H1 (cell line): ENCODE data around the gene CPSF2. TPM values are rescaled to one million over a fixed set of nuclear protein-coding genes. Genes with fewer than 3 reads are reported as not detected.

Source experiments
- CTCF ChIA-PET: fragments of 300-600 bp; sonication (Branson Sonifier 250); formaldehyde crosslinking; loops from one replicate; lab custom pipeline; 2021; ENCODE audit not compliant: partially characterized antibody; lab: Charles Lee
- POLR2A ChIA-PET: fragments of 300-600 bp; sonication (Branson Sonifier 250); formaldehyde crosslinking; loops from one replicate; lab custom pipeline; 2021; ENCODE audit warnings: inconsistent platforms; ENCODE audit not compliant: partially characterized antibody; lab: Charles Lee
- DNase-seq, 2 experiments: peaks; one replicate each; pipeline versions ENCODE4 v3.0.0 to v3.0.0-alpha.2; 2010 to 2022; ENCODE audit warnings: low spot score in 2 of 2, low read depth in 1 of 2, mixed read lengths in 1 of 2
- FAIRE-seq: peaks from 2 replicates; lab custom pipeline; 2011; peaks lifted over from hg19 to GRCh38; lab: Jason Lieb, UNC
- H2AFZ ChIP-seq: 2 replicates; pipeline ENCODE4 v1.8.1; 2012; ENCODE audit warnings: low read length, inconsistent platforms
- H2AK5ac ChIP-seq: 2 replicates; pipeline ENCODE4 v1.6.1; 2013; ENCODE audit warnings: low read depth, low read length
- H2BK120ac ChIP-seq: replicated peaks from 2 replicates; pipeline ENCODE3; 2013; ENCODE audit warnings: low read depth, low read length, inconsistent platforms
- H2BK12ac ChIP-seq: 2 replicates; pipeline ENCODE4 v1.6.1; 2013; ENCODE audit warnings: low read depth, low read length
- H2BK15ac ChIP-seq: 2 replicates; pipeline ENCODE4 v1.6.1; 2013; ENCODE audit warnings: low read length
- H2BK20ac ChIP-seq: 2 replicates; pipeline ENCODE4 v1.6.1; 2013; ENCODE audit warnings: low read length
- H2BK5ac ChIP-seq: 2 replicates; pipeline ENCODE4 v1.6.1; 2013; ENCODE audit warnings: low read depth, low read length
- H3K14ac ChIP-seq: 2 replicates; pipeline ENCODE4 v1.6.1; 2013; ENCODE audit warnings: inconsistent platforms; ENCODE audit not compliant: insufficient read length
- H3K18ac ChIP-seq: 2 replicates; pipeline ENCODE4 v1.6.1; 2013; ENCODE audit warnings: low read length; ENCODE audit errors: extremely low read depth
- H3K23ac ChIP-seq: 2 replicates; pipeline ENCODE4 v1.6.1; 2013; ENCODE audit warnings: inconsistent platforms; ENCODE audit not compliant: insufficient read length
- H3K23me2 ChIP-seq: 2 replicates; pipeline ENCODE4 v1.6.1; 2013; ENCODE audit warnings: low read depth, low read length
- H3K27ac ChIP-seq: 2 replicates; pipeline ENCODE4 v1.6.1; 2011; ENCODE audit warnings: low read depth, low read length, inconsistent platforms
- H3K27me3 ChIP-seq, 4 experiments: replicated peaks in 1 of 4; 1 replicate in 1 of 4; 2 replicates in 3 of 4; pipeline versions ENCODE4 v1.6.1 to v1.8.1; 2011 to 2013; ENCODE audit warnings: low read length in 3 of 4, mild to moderate bottlenecking in 3 of 4, inconsistent platforms in 2 of 4, mixed read lengths in 2 of 4, moderate library complexity in 1 of 4; ENCODE audit not compliant: control insufficient read depth in 3 of 4, insufficient read depth in 3 of 4; ENCODE audit errors: extremely low read depth in 1 of 4
- H3K36me3 ChIP-seq, 4 experiments: 2 replicates each; pipeline versions ENCODE4 v1.6.1 to v1.8.1; 2011 to 2013; ENCODE audit warnings: mild to moderate bottlenecking in 4 of 4, low read length in 3 of 4, moderate library complexity in 2 of 4, control low read depth in 1 of 4, inconsistent platforms in 1 of 4; ENCODE audit not compliant: insufficient read depth in 4 of 4, control insufficient read depth in 2 of 4
- H3K4ac ChIP-seq: replicated peaks from 2 replicates; pipeline ENCODE3; 2013; ENCODE audit warnings: low read length, low read depth, mixed read lengths, inconsistent platforms; ENCODE audit not compliant: insufficient read length
- H3K4me1 ChIP-seq, 4 experiments: replicated peaks in 1 of 4; 1 replicate in 1 of 4; 2 replicates in 3 of 4; pipeline versions ENCODE4 v1.6.1 to v1.8.1; 2011 to 2013; ENCODE audit warnings: low read length in 3 of 4, inconsistent platforms in 2 of 4, mixed read lengths in 1 of 4; ENCODE audit not compliant: insufficient read depth in 4 of 4, control insufficient read depth in 3 of 4
- H3K4me2 ChIP-seq, 2 experiments: 2 replicates each; pipeline versions ENCODE4 v1.6.1 to v1.8.1; 2011 to 2013; ENCODE audit warnings: low read depth in 2 of 2, low read length in 2 of 2, control low read depth in 1 of 2, inconsistent platforms in 1 of 2, mild to moderate bottlenecking in 1 of 2; ENCODE audit not compliant: insufficient read depth in 1 of 2
- H3K4me3 ChIP-seq, 4 experiments: fragments of 200-600, 300-600 bp in 1 of 4; sonication (generic), shearing (Covaris generic), sonication (Bioruptor Twin) in 1 of 4; 2 replicates each; pipeline versions ENCODE4 v1.5.1 to v1.8.1; 2011 to 2016; ENCODE audit warnings: low read length in 4 of 4, low read depth in 3 of 4, control low read depth in 2 of 4, inconsistent platforms in 2 of 4, mild to moderate bottlenecking in 2 of 4, mixed read lengths in 1 of 4, moderate library complexity in 1 of 4; ENCODE audit not compliant: insufficient read depth in 2 of 4; ENCODE audit errors: extremely low read depth in 1 of 4
- H3K56ac ChIP-seq: replicated peaks from 2 replicates; pipeline ENCODE3; 2013; ENCODE audit warnings: low read depth, mild to moderate bottlenecking, mixed read lengths, low read length, inconsistent platforms; ENCODE audit not compliant: insufficient read length
- H3K79me1 ChIP-seq: 2 replicates; pipeline ENCODE4 v1.6.1; 2013; ENCODE audit warnings: low read depth, low read length, control low read depth
- H3K79me2 ChIP-seq, 2 experiments: 2 replicates each; pipeline versions ENCODE4 v1.6.1 to v1.8.1; 2012 to 2013; ENCODE audit warnings: low read length in 2 of 2, mild to moderate bottlenecking in 2 of 2, inconsistent platforms in 1 of 2; ENCODE audit not compliant: insufficient read depth in 2 of 2, control insufficient read depth in 1 of 2
- H3K9ac ChIP-seq, 4 experiments: replicated peaks in 1 of 4; 1 replicate in 1 of 4; 2 replicates in 3 of 4; pipeline versions ENCODE4 v1.6.1 to v1.8.1; 2011 to 2013; ENCODE audit warnings: low read depth in 3 of 4, low read length in 3 of 4, control low read depth in 2 of 4, mild to moderate bottlenecking in 2 of 4, moderate library complexity in 2 of 4, inconsistent platforms in 1 of 4; ENCODE audit errors: extremely low read depth in 1 of 4
- H3K9me3 ChIP-seq, 2 experiments: 2 replicates each; pipeline versions ENCODE4 v1.6.1 to v1.8.1; 2012 to 2013; ENCODE audit warnings: mild to moderate bottlenecking in 2 of 2, moderate library complexity in 2 of 2, control low read depth in 1 of 2, inconsistent platforms in 1 of 2, low read depth in 1 of 2, low read length in 1 of 2, mixed read lengths in 1 of 2; ENCODE audit not compliant: insufficient read depth in 2 of 2
- H4K20me1 ChIP-seq, 2 experiments: replicated peaks in 1 of 2; 2 replicates each; pipeline versions ENCODE3 to v1.8.1; 2011 to 2013; ENCODE audit warnings: inconsistent platforms in 2 of 2, low read length in 2 of 2, mild to moderate bottlenecking in 1 of 2; ENCODE audit not compliant: insufficient read depth in 2 of 2, control insufficient read depth in 1 of 2
- H4K5ac ChIP-seq: 2 replicates; pipeline ENCODE4 v1.6.1; 2013; ENCODE audit warnings: low read length, low read depth, mixed read lengths, inconsistent platforms; ENCODE audit not compliant: insufficient read length
- H4K8ac ChIP-seq: 2 replicates; pipeline ENCODE4 v1.8.0; 2013; ENCODE audit warnings: mild to moderate bottlenecking, moderate library complexity, low read length, inconsistent platforms; ENCODE audit not compliant: insufficient read depth; ENCODE audit errors: extremely low read depth
- H4K91ac ChIP-seq: replicated peaks from 2 replicates; pipeline ENCODE3; 2013; ENCODE audit warnings: low read length, mixed read lengths, inconsistent platforms; ENCODE audit not compliant: insufficient read length
- POLR2A ChIP-seq, 2 experiments: IDR thresholded peaks; 1 replicate in 1 of 2; 2 replicates in 1 of 2; pipeline ENCODE4 v1.6.1; 2011; ENCODE audit warnings: low read depth in 2 of 2, low read length in 2 of 2, mild to moderate bottlenecking in 2 of 2; ENCODE audit errors: control extremely low read depth in 1 of 2
- RAD21 ChIP-seq, 2 experiments: IDR thresholded peaks in 1 of 2; conservative IDR thresholded peaks in 1 of 2; 2 replicates each; pipeline ENCODE4 v1.6.1; 2011; ENCODE audit warnings: low read depth in 2 of 2, low read length in 2 of 2, improper control_type of control experiment in 1 of 2, inconsistent platforms in 1 of 2, mild to moderate bottlenecking in 1 of 2, moderate library complexity in 1 of 2
- WGBS, 2 experiments: shearing (Covaris generic) in 1 of 2; methylation state at CpG; one replicate each; pipeline versions ENCODE4 v1.1.6 to v1.1.7; 2013 to 2015; ENCODE audit warnings: low lambda C conversion rate in 2 of 2, mixed read lengths in 2 of 2, inconsistent platforms in 1 of 2, low coverage in 1 of 2, missing lambda C conversion rate in 1 of 2; ENCODE audit not compliant: insufficient replicate concordance in 2 of 2, insufficient coverage in 1 of 2, insufficient read length in 1 of 2; ENCODE audit errors: extremely low coverage in 1 of 2, missing lambda C conversion rate in 1 of 2; 5-methylcytosine and 5-hydroxymethylcytosine counted together
- polyA plus RNA-seq, 7 experiments: library from polyadenylated mRNA; depleted of rRNA in 3 of 7; stranded (reverse) in 5 of 7; unstranded in 2 of 7; fragments of >200 nt in 5 of 7; fragments of 200-250 nt in 2 of 7; gene quantifications; 1 replicate in 5 of 7; 2 replicates in 1 of 7; 4 replicates in 1 of 7; pipeline versions ENCODE4 v1.2.1 to v1.2.3, GENCODE V29; 2011 to 2013; ENCODE audit warnings: missing spikeins in 2 of 7, mixed read lengths in 2 of 7
- total RNA-seq: library from RNA; stranded (reverse); fragmentation: NEBNext Ultra II Directional; extraction: Animal tissue kit (Norgen Biotek cat#: 25700); gene quantifications from 2 replicates; pipeline ENCODE4 v1.2.1, GENCODE V29; 2021

The CPSF2 gene
- total and polyA plus RNA-seq, 2 of the 8 experiments (the other 6 are each of a cell fraction or from before 2014, with no cell fraction given) = 11.3 to 130 TPM

DNA sequence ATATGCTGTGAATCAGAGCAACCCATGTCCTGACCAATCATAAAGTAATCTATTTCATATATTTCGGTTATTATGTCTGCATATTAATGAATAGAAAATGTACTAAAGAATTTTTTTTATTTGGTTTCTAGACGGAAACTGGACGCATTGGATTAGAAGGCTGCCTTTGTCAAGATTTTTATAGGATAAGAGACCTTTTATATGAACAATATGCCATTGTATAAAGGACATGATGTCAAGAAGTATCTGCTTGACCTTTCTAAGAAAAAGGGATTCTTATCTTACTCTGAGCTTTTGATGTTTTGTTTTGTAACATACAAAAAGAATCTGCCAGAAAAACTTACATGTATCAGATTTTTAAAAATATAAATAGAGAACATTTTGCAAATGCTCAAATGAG is 39.8 kb downstream of the CPSF2 start:
- Histone ChIP-seq H3K23me2 (no peaks in the 10 kb centered on the region), H3K27ac (no peak overlapping the region), H3K79me1 (no peaks in the 10 kb centered on the region), H3K27me3 (no peaks in the 10 kb centered on the region), H3K14ac (no peak overlapping the region), H2BK15ac (no peak overlapping the region), H3K4me2 (no peak overlapping the region), H3K4ac (no peak overlapping the region), H3K23ac (no peak overlapping the region), H2AFZ (no peak overlapping the region), H3K9me3 (peaks cover 8 to 13% of the 10 kb centered on the region in 2 experiments; a peak in 3 of 4 replicates), H2AK5ac (no peak overlapping the region), H2BK120ac (no peak overlapping the region), H4K5ac (no peak overlapping the region), H4K8ac (no peak overlapping the region), H3K4me3 (no peak overlapping the region), H2BK5ac (no peak overlapping the region), H3K79me2 (no peaks in the 10 kb centered on the region), H3K9ac (no peak overlapping the region), H4K91ac (no peak overlapping the region), H3K36me3 (peaks cover 18 to 94% (median 60%) of the 10 kb centered on the region in 4 experiments), H3K56ac (no peak overlapping the region), H3K4me1 (no peaks in the 10 kb centered on the region), H2BK20ac (no peak overlapping the region), H3K18ac (no peak overlapping the region), H4K20me1 (no peaks in the 10 kb centered on the region), H2BK12ac (no peak overlapping the region)
- FAIRE-seq = no peak
- 86% methylated on average over 3 of the region's 3 CpGs; no CpG with 5 or more reads in 1 of the 2 experiments for WGBS, 2 experiments
- POLR2A ChIA-PET = no interaction called here
- TF ChIP-seq POLR2A (IDR thresholded peaks at IDR 0.05; ENCODE audit: control extremely low read depth in 1 of 2, low read depth in 2 of 2, low read length in 2 of 2) (no peak), RAD21 (IDR thresholded peaks at IDR 0.05 in 1 of 2, conservative IDR thresholded peaks at IDR 0.05 in 1 of 2; ENCODE audit: low read depth in 2 of 2, low read length in 2 of 2) (no peak)
- CTCF ChIA-PET = no interaction called here
- DNase-seq = no peak
